Neural cell (in vitro differentiated cells): ENCODE data around the gene ZFYVE28. TPM values are rescaled to one million over a fixed set of nuclear protein-coding genes. Genes with fewer than 3 reads are reported as not detected.

Experiments used
- H2AFZ ChIP-seq: fragments of 200-600, 300-800 bp; sonication (generic), shearing (Covaris generic); 2 replicates; pipeline ENCODE4 v1.6.0; 2014; ENCODE audit warnings: low read depth, mild to moderate bottlenecking, antibody characterized with exemption, low read length, moderate library complexity
- H3F3A ChIP-seq: fragments of 200-600 bp; shearing (Covaris generic); 2 replicates; pipeline ENCODE4 v1.6.1; 2016; ENCODE audit warnings: mild to moderate bottlenecking, moderate library complexity, mixed read lengths, antibody characterized with exemption, low read length; ENCODE audit not compliant: insufficient read depth, poor library complexity, severe bottlenecking
- H3K27ac ChIP-seq: fragments of 200-600, 300-800 bp; sonication (generic), shearing (Covaris generic); 2 replicates; pipeline ENCODE4 v1.5.1; 2014; ENCODE audit warnings: mild to moderate bottlenecking, low read length, moderate library complexity
- H3K27me3 ChIP-seq: fragments of 300-800, 200-600 bp; sonication (generic), shearing (Covaris generic); 2 replicates; pipeline ENCODE4 v1.6.0; 2014; ENCODE audit warnings: mild to moderate bottlenecking, low read depth, low read length, moderate library complexity; ENCODE audit not compliant: insufficient read depth
- H3K36me3 ChIP-seq: fragments of 300-800, 200-600 bp; sonication (generic), shearing (Covaris generic); 2 replicates; pipeline ENCODE4 v1.5.1; 2014; ENCODE audit warnings: mild to moderate bottlenecking, antibody characterized with exemption, low read length, moderate library complexity; ENCODE audit not compliant: insufficient read depth
- H3K4me2 ChIP-seq: fragments of 300-800, 200-600 bp; sonication (generic), shearing (Covaris generic); 2 replicates; pipeline ENCODE4 v1.6.0; 2014; ENCODE audit warnings: mild to moderate bottlenecking, low read length
- H3K4me3 ChIP-seq: fragments of 300-800, 200-600 bp; sonication (generic), shearing (Covaris generic); 2 replicates; pipeline ENCODE4 v1.5.1; 2014; ENCODE audit warnings: mild to moderate bottlenecking, low read length, moderate library complexity
- H3K79me2 ChIP-seq: fragments of 200-600 bp; shearing (Covaris generic); replicated peaks from 2 replicates; pipeline ENCODE4 v1.6.0; 2014; ENCODE audit warnings: mild to moderate bottlenecking, low read length, moderate library complexity; ENCODE audit not compliant: insufficient read depth
- H3K9ac ChIP-seq: fragments of 300-800, 200-600 bp; sonication (generic), shearing (Covaris generic); 2 replicates; pipeline ENCODE4 v1.6.1; 2016; ENCODE audit warnings: mild to moderate bottlenecking, low read length, mixed read lengths
- H3K9me2 ChIP-seq: fragments of 200-600 bp; shearing (Covaris generic); 2 replicates; pipeline ENCODE4 v1.6.1; 2016; ENCODE audit warnings: mild to moderate bottlenecking, low read length, mixed read lengths; ENCODE audit not compliant: insufficient read depth
- H3K9me3 ChIP-seq: fragments of 200-600, 300-800 bp; sonication (generic), shearing (Covaris generic); 2 replicates; pipeline ENCODE4 v1.6.1; 2016; ENCODE audit warnings: mild to moderate bottlenecking, mixed run types, low read length, moderate library complexity, mixed read lengths
- H4K20me1 ChIP-seq: fragments of 200-600 bp; shearing (Covaris generic); 2 replicates; pipeline ENCODE4 v1.6.1; 2016; ENCODE audit warnings: mild to moderate bottlenecking, mixed run types; ENCODE audit not compliant: insufficient read depth
- EP300 ChIP-seq: fragments of 450-650 bp; conservative IDR thresholded peaks from 2 replicates; pipeline ENCODE4 v1.6.1; 2014; ENCODE audit warnings: antibody characterized with exemption, mild to moderate bottlenecking, moderate library complexity; ENCODE audit not compliant: poor library complexity, severe bottlenecking
- EZH2 ChIP-seq: fragments of 200-600, 300-800 bp; shearing (Covaris generic), sonication (generic); IDR thresholded peaks from 2 replicates; pipeline ENCODE4 v1.6.1; 2014; ENCODE audit warnings: antibody characterized with exemption, low read length, borderline replicate concordance, mild to moderate bottlenecking; ENCODE audit not compliant: insufficient read depth, poor library complexity, severe bottlenecking
- MXI1 ChIP-seq: fragments of 450-650 bp; conservative IDR thresholded peaks from 2 replicates; pipeline ENCODE4 v1.6.1; 2014; ENCODE audit warnings: antibody characterized with exemption, mild to moderate bottlenecking; ENCODE audit not compliant: poor library complexity, severe bottlenecking
- POLR2AphosphoS5 ChIP-seq: IDR thresholded peaks from 2 replicates; pipeline ENCODE4 v1.6.1; 2012
- RAD21 ChIP-seq: fragments of 450-650 bp; conservative IDR thresholded peaks from 2 replicates; pipeline ENCODE4 v1.6.1; 2014; ENCODE audit warnings: antibody characterized with exemption, mild to moderate bottlenecking, moderate library complexity
- SMC3 ChIP-seq: fragments of 450-650 bp; conservative IDR thresholded peaks from 2 replicates; pipeline ENCODE4 v1.6.1; 2014; ENCODE audit warnings: antibody characterized with exemption, mild to moderate bottlenecking, moderate library complexity; ENCODE audit not compliant: poor library complexity
- TAF1 ChIP-seq: IDR thresholded peaks from 2 replicates; pipeline ENCODE4 v1.6.1; 2012; ENCODE audit warnings: low read depth
- polyA plus RNA-seq: library from polyadenylated mRNA; depleted of rRNA; stranded (reverse); fragments of >200 nt; gene quantifications from 2 replicates; pipeline ENCODE4 v1.2.3, GENCODE V29; 2014
- TF ChIP-seq, protein P1 (sequence below): fragments of 450-650 bp; IDR thresholded peaks from 2 replicates; pipeline ENCODE4 v1.5.1; 2014; ENCODE audit warnings: antibody characterized with exemption, mild to moderate bottlenecking, moderate library complexity; ENCODE audit not compliant: poor library complexity, severe bottlenecking
- TF ChIP-seq, protein P2 (sequence below): IDR thresholded peaks from 2 replicates; pipeline ENCODE4 v1.6.1; 2012; ENCODE audit warnings: borderline replicate concordance

ZFYVE28 gene
- polyA plus RNA-seq, 1 donor from 2014 or later, result 2.4 TPM

GRCh38 chr4:2389691-2390090 lies 28.8 kb downstream of the ZFYVE28 start:
- H3K4me3 ChIP-seq, result no peak overlapping the region
- no peak overlapping the region for H3K27ac ChIP-seq
- H3F3A ChIP-seq, result no peaks in the 10 kb centered on the region
- no peaks in the 10 kb centered on the region for H3K79me2 ChIP-seq
- no peaks in the 10 kb centered on the region for H4K20me1 ChIP-seq
- no peak overlapping the region for H3K4me2 ChIP-seq
- TF ChIP-seq, protein P1, sequence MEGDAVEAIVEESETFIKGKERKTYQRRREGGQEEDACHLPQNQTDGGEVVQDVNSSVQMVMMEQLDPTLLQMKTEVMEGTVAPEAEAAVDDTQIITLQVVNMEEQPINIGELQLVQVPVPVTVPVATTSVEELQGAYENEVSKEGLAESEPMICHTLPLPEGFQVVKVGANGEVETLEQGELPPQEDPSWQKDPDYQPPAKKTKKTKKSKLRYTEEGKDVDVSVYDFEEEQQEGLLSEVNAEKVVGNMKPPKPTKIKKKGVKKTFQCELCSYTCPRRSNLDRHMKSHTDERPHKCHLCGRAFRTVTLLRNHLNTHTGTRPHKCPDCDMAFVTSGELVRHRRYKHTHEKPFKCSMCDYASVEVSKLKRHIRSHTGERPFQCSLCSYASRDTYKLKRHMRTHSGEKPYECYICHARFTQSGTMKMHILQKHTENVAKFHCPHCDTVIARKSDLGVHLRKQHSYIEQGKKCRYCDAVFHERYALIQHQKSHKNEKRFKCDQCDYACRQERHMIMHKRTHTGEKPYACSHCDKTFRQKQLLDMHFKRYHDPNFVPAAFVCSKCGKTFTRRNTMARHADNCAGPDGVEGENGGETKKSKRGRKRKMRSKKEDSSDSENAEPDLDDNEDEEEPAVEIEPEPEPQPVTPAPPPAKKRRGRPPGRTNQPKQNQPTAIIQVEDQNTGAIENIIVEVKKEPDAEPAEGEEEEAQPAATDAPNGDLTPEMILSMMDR, result no peak
- TF ChIP-seq MXI1, result no peak
- TF ChIP-seq RAD21, result no peak
- TF ChIP-seq TAF1, result no peak
- no peak for TF ChIP-seq EP300
- no peak for TF ChIP-seq POLR2AphosphoS5
- TF ChIP-seq, protein P2, sequence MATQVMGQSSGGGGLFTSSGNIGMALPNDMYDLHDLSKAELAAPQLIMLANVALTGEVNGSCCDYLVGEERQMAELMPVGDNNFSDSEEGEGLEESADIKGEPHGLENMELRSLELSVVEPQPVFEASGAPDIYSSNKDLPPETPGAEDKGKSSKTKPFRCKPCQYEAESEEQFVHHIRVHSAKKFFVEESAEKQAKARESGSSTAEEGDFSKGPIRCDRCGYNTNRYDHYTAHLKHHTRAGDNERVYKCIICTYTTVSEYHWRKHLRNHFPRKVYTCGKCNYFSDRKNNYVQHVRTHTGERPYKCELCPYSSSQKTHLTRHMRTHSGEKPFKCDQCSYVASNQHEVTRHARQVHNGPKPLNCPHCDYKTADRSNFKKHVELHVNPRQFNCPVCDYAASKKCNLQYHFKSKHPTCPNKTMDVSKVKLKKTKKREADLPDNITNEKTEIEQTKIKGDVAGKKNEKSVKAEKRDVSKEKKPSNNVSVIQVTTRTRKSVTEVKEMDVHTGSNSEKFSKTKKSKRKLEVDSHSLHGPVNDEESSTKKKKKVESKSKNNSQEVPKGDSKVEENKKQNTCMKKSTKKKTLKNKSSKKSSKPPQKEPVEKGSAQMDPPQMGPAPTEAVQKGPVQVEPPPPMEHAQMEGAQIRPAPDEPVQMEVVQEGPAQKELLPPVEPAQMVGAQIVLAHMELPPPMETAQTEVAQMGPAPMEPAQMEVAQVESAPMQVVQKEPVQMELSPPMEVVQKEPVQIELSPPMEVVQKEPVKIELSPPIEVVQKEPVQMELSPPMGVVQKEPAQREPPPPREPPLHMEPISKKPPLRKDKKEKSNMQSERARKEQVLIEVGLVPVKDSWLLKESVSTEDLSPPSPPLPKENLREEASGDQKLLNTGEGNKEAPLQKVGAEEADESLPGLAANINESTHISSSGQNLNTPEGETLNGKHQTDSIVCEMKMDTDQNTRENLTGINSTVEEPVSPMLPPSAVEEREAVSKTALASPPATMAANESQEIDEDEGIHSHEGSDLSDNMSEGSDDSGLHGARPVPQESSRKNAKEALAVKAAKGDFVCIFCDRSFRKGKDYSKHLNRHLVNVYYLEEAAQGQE, result no peak
- no peak for TF ChIP-seq EZH2
- TF ChIP-seq SMC3, result no peak
- H3K27me3 ChIP-seq, result no peaks in the 10 kb centered on the region
- no peaks in the 10 kb centered on the region for H3K36me3 ChIP-seq
- no peaks in the 10 kb centered on the region for H3K9me3 ChIP-seq
- H2AFZ ChIP-seq, result no peak overlapping the region
- H3K9me2 ChIP-seq, result no peaks in the 10 kb centered on the region
- H3K9ac ChIP-seq, result no peak overlapping the region

DNA sequence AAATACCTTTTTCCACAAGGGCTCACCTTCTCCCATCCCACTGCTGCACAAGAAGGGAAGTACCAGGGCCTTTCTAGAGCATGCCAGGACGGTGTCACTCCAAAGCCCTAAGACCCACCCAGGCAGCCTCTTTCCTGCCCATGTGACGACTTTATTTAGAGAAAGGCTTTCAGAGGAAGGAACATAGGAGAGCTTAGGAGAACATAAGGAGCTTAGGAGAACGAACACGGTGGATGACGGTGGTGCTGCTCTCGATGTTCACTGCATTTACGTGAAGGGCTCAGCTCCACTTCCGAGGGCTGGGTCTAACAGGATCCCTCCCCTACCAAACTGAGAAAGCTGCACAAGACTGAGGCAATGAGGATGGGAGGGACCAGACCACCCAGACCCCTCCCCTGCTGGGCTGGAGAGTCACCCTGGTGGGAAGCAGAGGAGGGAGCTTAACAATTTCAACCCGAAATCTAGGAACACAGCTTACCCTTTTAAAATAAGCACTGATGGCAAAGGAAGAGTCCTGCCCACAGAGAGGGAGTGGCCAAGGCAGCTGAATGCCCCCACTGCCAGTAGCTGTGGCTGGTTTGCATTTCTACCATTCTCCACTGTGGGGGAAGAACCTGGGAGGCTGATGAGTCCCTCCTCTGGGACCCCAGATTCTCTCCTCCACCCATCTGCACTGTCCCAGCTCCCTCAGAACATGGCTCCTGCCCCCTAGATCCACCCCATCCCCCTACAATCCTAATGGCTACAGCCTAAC lies 29.8 kb downstream of the ZFYVE28 start:
- Histone ChIP-seq H3K27ac (no peak overlapping the region), H3F3A (no peaks in the 10 kb centered on the region), H3K79me2 (no peaks in the 10 kb centered on the region), H3K27me3 (no peaks in the 10 kb centered on the region), H3K9me3 (no peaks in the 10 kb centered on the region), H3K9ac (no peak overlapping the region), H4K20me1 (no peaks in the 10 kb centered on the region), H3K9me2 (no peaks in the 10 kb centered on the region), H3K4me3 (no peak overlapping the region), H3K36me3 (no peaks in the 10 kb centered on the region), H3K4me2 (no peak overlapping the region), H2AFZ (no peak overlapping the region)
- TF ChIP-seq SMC3 (no peak), TAF1 (no peak), MXI1 (no peak), RAD21 (no peak), EP300 (no peak), EZH2 (no peak), POLR2AphosphoS5 (no peak)
- TF ChIP-seq, protein P2, result no peak
- TF ChIP-seq, protein P1, result no peak
